GM12892 (cell line): ENCODE results near the gene OR6A2.

Experiments used
- POLR2A ChIP-seq: IDR thresholded peaks from 2 replicates; pipeline ENCODE4 v1.6.1; 2011; ENCODE audit warnings: low read depth, low read length, control low read depth
- TAF1 ChIP-seq: IDR thresholded peaks from 2 replicates; pipeline ENCODE4 v1.6.1; 2011; ENCODE audit warnings: low read depth, mild to moderate bottlenecking, control low read depth, low read length, borderline replicate concordance

DNA sequence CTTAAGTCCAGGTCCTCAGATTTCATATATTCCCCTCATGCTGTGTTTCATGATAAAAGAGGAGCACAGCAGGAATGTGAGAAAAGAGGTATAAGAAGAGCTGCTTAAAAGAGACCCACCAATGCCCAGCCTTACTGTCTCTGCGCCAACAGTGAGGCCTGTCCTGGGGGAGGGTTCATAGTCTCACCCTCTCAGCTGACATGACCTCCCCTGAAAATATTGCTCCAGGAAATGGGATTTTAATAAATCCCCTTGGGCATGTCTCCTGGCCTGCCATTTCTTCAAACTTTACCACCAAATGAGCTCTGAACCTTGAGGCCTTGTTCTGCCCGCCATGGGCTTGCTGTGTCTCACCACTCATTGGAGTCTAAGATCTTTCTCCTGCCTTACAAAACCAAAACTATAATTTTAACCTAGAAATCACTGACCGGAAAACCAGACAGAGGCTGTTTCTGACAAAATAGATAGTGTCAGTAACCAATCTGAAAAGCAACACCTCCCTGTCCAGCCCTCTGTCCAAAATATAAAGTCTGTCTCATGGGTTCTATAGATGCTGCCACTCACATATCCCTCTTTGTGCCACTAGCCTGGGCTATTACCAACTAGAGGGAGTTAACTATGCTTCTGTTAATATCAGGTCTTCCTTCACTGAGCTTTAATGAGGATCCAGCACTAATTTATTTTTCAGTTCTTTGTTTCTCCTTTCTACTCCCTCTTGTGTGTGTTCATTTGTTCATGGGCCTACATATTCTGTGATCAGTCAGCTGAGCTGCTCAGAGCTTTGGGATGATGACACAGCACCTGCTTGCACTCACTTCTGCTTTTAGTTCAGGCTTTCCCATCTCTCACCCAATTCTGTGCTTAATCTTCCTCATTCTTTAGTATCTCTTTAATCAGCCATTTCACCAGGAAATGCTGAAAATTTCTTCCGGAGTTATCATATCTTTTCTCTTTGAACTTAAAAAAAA, 27.3 kb downstream of the OR6A2 start, which contains the start of gene OR2AG2:
- TF ChIP-seq TAF1: no peak
- no peak for TF ChIP-seq POLR2A
